Measurements from ENCODE around the gene MTRF1. TPM values are rescaled to one million over a fixed set of nuclear protein-coding genes. Genes with fewer than 3 reads are reported as not detected.
"Not testable (repeated sequence)": the region's sequence is repeated elsewhere in the genome, so short reads cannot be mapped to it uniquely, and the experiment has no call there.

Gene MTRF1
- total and polyA plus RNA-seq, 8 donors, result 6.5 to 19.8 (median 10.4) TPM

GRCh38 chr13:41284512-41285288, 21.3 kb upstream of the MTRF1 start:
- FAIRE-seq (no peak), DNase-seq (no peak), ATAC-seq (peak in 3 of 4 donors; percentile 36 to 44 (median 37))
- Histone ChIP-seq H3K4me3 (no peak overlapping the region), H3K27ac (no peak overlapping the region), H3K9me3 (no peaks in the 10 kb centered on the region), H3K27me3 (no peaks in the 10 kb centered on the region), H3K4me1 (no peaks in the 10 kb centered on the region), H3K36me3 (no peaks in the 10 kb centered on the region)
- WGBS, 2 donors, result 85 to 87% methylated on average over 13 of the region's 13 CpGs
- intact Hi-C loops (cut with DNase I), result no loop called here
- no peak for TF ChIP-seq CTCF (IDR thresholded peaks at IDR 0.05)

- ATAC-seq, result peak; percentile 32 to 51 (median 47)
Measured at GRCh38 chr13:41282129-41282571, 18.8 kb upstream of the MTRF1 start.

DNA sequence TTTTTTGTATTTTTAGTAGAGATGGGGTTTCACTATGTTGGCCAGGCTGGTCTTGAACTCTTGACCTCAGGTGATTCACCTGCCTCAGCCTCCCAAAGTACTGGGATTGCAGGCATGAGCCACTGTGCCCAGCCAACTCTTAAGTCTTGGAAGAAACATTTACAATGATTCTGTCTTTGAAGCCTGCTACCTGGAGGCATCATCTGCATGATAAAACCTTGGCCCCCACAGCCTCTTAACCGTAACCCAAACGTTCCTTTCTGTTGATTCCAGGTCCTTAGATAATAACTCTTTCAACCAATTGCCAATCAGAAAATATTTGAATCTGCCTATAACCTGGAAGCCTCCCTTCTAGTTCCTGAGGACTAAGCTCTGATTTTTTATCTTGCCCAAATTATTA, 15.8 kb upstream of the MTRF1 start:
- DNase-seq; H3K27ac ChIP-seq; intact Hi-C loops (cut with DNase I); H3K36me3 ChIP-seq; H3K9me3 ChIP-seq; H3K27me3 ChIP-seq; FAIRE-seq; H3K4me1 ChIP-seq; H3K4me3 ChIP-seq; ATAC-seq: not testable (repeated sequence)
- 62 to 71% methylated on average over 2 of the region's 2 CpGs for WGBS, 2 donors

More at GRCh38 chr13:41282129-41282571, 18.8 kb upstream of the MTRF1 start:
- intact Hi-C loops (cut with DNase I), result no loop called here
- DNase-seq (no peak), FAIRE-seq (no peak)
- no peaks in the 10 kb centered on the region for H3K36me3 ChIP-seq
- no peak overlapping the region for H3K27ac ChIP-seq
- no peaks in the 10 kb centered on the region for H3K27me3 ChIP-seq
- H3K9me3 ChIP-seq, result no peaks in the 10 kb centered on the region
- no peaks in the 10 kb centered on the region for H3K4me1 ChIP-seq
- WGBS, 2 donors, result 36 to 41% methylated on average over 5 of the region's 5 CpGs
- TF ChIP-seq CTCF (IDR thresholded peaks at IDR 0.05), result no peak
- no peak overlapping the region for H3K4me3 ChIP-seq

DNA sequence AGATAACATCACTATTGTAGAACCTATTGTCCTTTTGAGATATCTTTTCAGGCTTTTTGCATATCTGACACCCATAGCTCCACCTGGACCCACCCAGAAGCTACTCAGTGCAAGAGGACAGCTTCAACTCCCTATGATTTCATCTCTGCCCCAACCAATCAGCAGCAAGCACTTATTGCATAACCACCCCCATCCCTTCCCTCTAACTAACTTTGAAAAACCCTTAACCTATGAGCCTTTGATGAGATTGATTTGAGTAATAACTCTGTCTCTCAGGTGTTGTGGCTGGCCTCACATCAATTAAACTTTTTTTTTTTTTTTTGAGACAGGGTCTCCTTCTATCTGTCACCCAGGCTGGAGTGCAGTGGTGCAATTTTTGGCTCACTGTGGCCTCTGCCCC, 13.4 kb upstream of the MTRF1 start:
- intact Hi-C loops (cut with DNase I), result no loop called here
- FAIRE-seq (no peak), ATAC-seq (no peak), DNase-seq (no peak)
- H3K36me3 ChIP-seq, result no peaks in the 10 kb centered on the region
- H3K4me1 ChIP-seq, result peaks cover 6 to 8% (median 7%) of the 10 kb centered on the region in 3 donors
- no peaks in the 10 kb centered on the region for H3K27me3 ChIP-seq
- no peaks in the 10 kb centered on the region for H3K9me3 ChIP-seq
- no peak overlapping the region for H3K4me3 ChIP-seq
- no peak for TF ChIP-seq CTCF (IDR thresholded peaks at IDR 0.05)
- H3K27ac ChIP-seq, result no peak overlapping the region

DNA sequence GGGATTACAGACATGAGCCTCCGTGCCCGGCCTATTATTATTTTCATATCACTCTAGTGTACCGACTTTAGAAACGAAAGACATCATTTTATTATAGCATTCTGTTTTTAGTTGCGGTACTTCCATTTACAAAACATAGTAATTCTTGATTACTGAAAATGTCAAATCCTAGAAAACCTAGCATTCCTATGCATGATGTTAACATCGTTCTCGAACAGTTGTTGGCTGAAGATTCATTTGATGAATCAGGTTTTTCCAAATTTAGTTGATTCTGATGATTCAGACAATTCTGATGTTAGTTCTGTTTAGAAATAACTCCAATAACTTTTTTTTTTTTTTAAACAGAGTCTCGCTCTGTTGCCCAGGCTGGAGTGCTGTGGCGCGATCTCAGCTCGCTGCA, 11.5 kb upstream of the MTRF1 start:
- 93 to 94% methylated on average over 11 of the region's 11 CpGs for WGBS, 2 donors
- intact Hi-C loops (cut with DNase I), result no loop called here
- H3K9me3 ChIP-seq, result no peaks in the 10 kb centered on the region
- no peak for TF ChIP-seq CTCF (IDR thresholded peaks at IDR 0.05)
- no peaks in the 10 kb centered on the region for H3K36me3 ChIP-seq
- H3K27me3 ChIP-seq, result no peaks in the 10 kb centered on the region
- H3K4me3 ChIP-seq, result no peak overlapping the region
- peaks cover 6 to 8% (median 7%) of the 10 kb centered on the region in 3 donors for H3K4me1 ChIP-seq
- H3K27ac ChIP-seq, result no peak overlapping the region
- no peak for ATAC-seq
- no peak for DNase-seq
- no peak for FAIRE-seq

All from pancreas (tissue), 10 donors.